Trophoblast cell (in vitro differentiated cells and primary cell): ENCODE measurements around the gene GPR132.

Source experiments
- DNase-seq, 2 donors: peaks; one replicate each; pipeline ENCODE4 v3.0.0-alpha.2; 2016
- H2AFZ ChIP-seq: 2 replicates; pipeline ENCODE4 v1.6.1; 2013; ENCODE audit warnings: low read length, moderate library complexity, mild to moderate bottlenecking; ENCODE audit not compliant: insufficient read depth, poor library complexity
- H2AK5ac ChIP-seq: 2 replicates; pipeline ENCODE4 v1.6.1; 2013; ENCODE audit warnings: mild to moderate bottlenecking, low read length
- H2BK120ac ChIP-seq: 2 replicates; pipeline ENCODE4 v1.6.1; 2013; ENCODE audit warnings: low read length, mild to moderate bottlenecking, moderate library complexity; ENCODE audit not compliant: insufficient read depth, poor library complexity
- H2BK12ac ChIP-seq: 2 replicates; pipeline ENCODE4 v1.6.1; 2013; ENCODE audit warnings: mild to moderate bottlenecking, low read length, moderate library complexity
- H2BK5ac ChIP-seq: 2 replicates; pipeline ENCODE4 v1.6.1; 2013; ENCODE audit warnings: low read length, low read depth, moderate library complexity, mild to moderate bottlenecking; ENCODE audit not compliant: poor library complexity
- H3K14ac ChIP-seq: 2 replicates; pipeline ENCODE4 v1.6.1; 2013; ENCODE audit warnings: mild to moderate bottlenecking, low read length
- H3K18ac ChIP-seq: 2 replicates; pipeline ENCODE4 v1.6.1; 2013; ENCODE audit warnings: mild to moderate bottlenecking, low read length
- H3K23ac ChIP-seq: 2 replicates; pipeline ENCODE4 v1.6.1; 2013; ENCODE audit warnings: low read length
- H3K27ac ChIP-seq: 2 replicates; pipeline ENCODE4 v1.5.1; 2013; ENCODE audit warnings: low read depth, mild to moderate bottlenecking, inconsistent platforms, low read length, moderate library complexity
- H3K27me3 ChIP-seq: 2 replicates; pipeline ENCODE4 v1.6.1; 2013; ENCODE audit warnings: inconsistent platforms, mild to moderate bottlenecking, low read length, moderate library complexity; ENCODE audit not compliant: insufficient read depth
- H3K36me3 ChIP-seq, 2 experiments: 1 replicate in 1 of 2; 2 replicates in 1 of 2; pipeline ENCODE4 v1.6.1; 2013; ENCODE audit warnings: low read length in 2 of 2, mild to moderate bottlenecking in 2 of 2, moderate library complexity in 1 of 2; ENCODE audit not compliant: insufficient read depth in 2 of 2, control insufficient read depth in 1 of 2
- H3K4ac ChIP-seq: 2 replicates; pipeline ENCODE4 v1.6.1; 2013; ENCODE audit warnings: low read depth, mild to moderate bottlenecking, low read length, moderate library complexity
- H3K4me1 ChIP-seq, 2 experiments: 1 replicate in 1 of 2; 2 replicates in 1 of 2; pipeline ENCODE4 v1.6.1; 2013; ENCODE audit warnings: low read length in 2 of 2, mild to moderate bottlenecking in 2 of 2, moderate library complexity in 1 of 2; ENCODE audit not compliant: insufficient read depth in 2 of 2, control insufficient read depth in 1 of 2
- H3K4me2 ChIP-seq: 2 replicates; pipeline ENCODE4 v1.6.1; 2013; ENCODE audit warnings: inconsistent platforms, mild to moderate bottlenecking, low read length, moderate library complexity
- H3K4me3 ChIP-seq: 2 replicates; pipeline ENCODE4 v1.5.1; 2013; ENCODE audit warnings: mild to moderate bottlenecking, low read depth, low read length, inconsistent platforms
- H3K79me1 ChIP-seq: one replicate; pipeline ENCODE4 v1.6.1; 2013; ENCODE audit warnings: low read length
- H3K79me2 ChIP-seq: 2 replicates; pipeline ENCODE4 v1.6.1; 2013; ENCODE audit warnings: low read length, mild to moderate bottlenecking; ENCODE audit not compliant: control insufficient read depth, insufficient read depth, poor library complexity
- H3K9ac ChIP-seq: 2 replicates; pipeline ENCODE4 v1.6.1; 2013; ENCODE audit warnings: mild to moderate bottlenecking, low read length
- H3K9me3 ChIP-seq: 2 replicates; pipeline ENCODE4 v1.6.1; 2013; ENCODE audit warnings: low read depth, mild to moderate bottlenecking, control low read depth, inconsistent platforms, low read length; ENCODE audit not compliant: insufficient read depth
- H4K12ac ChIP-seq: 2 replicates; pipeline ENCODE4 v1.6.1; 2013; ENCODE audit warnings: low read depth, mild to moderate bottlenecking, low read length, moderate library complexity
- H4K8ac ChIP-seq: 2 replicates; pipeline ENCODE4 v1.6.1; 2013; ENCODE audit warnings: low read depth, mild to moderate bottlenecking, low read length, moderate library complexity
- H4K91ac ChIP-seq: one replicate; pipeline ENCODE4 v1.6.1; 2013; ENCODE audit warnings: low read depth, mild to moderate bottlenecking, low read length, moderate library complexity
- WGBS: extraction: QIAGEN DNeasy Blood & Tissue Kit; methylation state at CpG from one replicate; pipeline ENCODE4 v1.1.7; 2013; ENCODE audit warnings: missing lambda C conversion rate; ENCODE audit not compliant: insufficient read length, insufficient coverage; ENCODE audit errors: extremely low coverage; 5-methylcytosine and 5-hydroxymethylcytosine counted together

The GPR132 gene

GRCh38 chr14:105021656-105022275 lies 43.5 kb downstream of the GPR132 start:
- Histone ChIP-seq H3K27me3 (no peaks in the 10 kb centered on the region), H2AFZ (peak overlapping the region; percentile 32), H3K18ac (peak overlapping the region; percentile 19), H3K4me3 (peak overlapping the region; percentile 76), H3K27ac (peak overlapping the region; percentile 85), H2BK12ac (no peak overlapping the region), H3K14ac (peak overlapping the region; percentile 45), H3K23ac (no peak overlapping the region), H3K4me1 (peaks cover 13 to 17% of the 10 kb centered on the region in 2 experiments), H4K12ac (peak overlapping the region; percentile 22), H3K79me2 (peaks cover 24% of the 10 kb centered on the region), H3K9ac (peak overlapping the region; percentile 83), H3K4me2 (peak overlapping the region; percentile 75), H4K91ac (peak overlapping the region; percentile 75), H3K9me3 (peaks cover 2% of the 10 kb centered on the region), H4K8ac (peak overlapping the region; percentile 68), H2BK120ac (no peak overlapping the region), H3K79me1 (peaks cover 13% of the 10 kb centered on the region), H2BK5ac (peak overlapping the region; percentile 37), H2AK5ac (peak overlapping the region; percentile 35), H3K4ac (peak overlapping the region; percentile 16), H3K36me3 (no peaks in the 10 kb centered on the region)
- peak in 1 of 2 donors; percentile 50 for DNase-seq
- WGBS: no CpG with 5 or more reads among the region's 20 CpGs

- H2BK120ac ChIP-seq: peak within 1 kb of the TSS; percentile 62
- H3K4me2 ChIP-seq: peak within 1 kb of the TSS; percentile 84
- peak within 1 kb of the TSS; percentile 59 for H2AK5ac ChIP-seq
- no peak within 1 kb of the TSS for H3K23ac ChIP-seq
- peak within 1 kb of the TSS; percentile 93 for H3K4ac ChIP-seq
- H2BK12ac ChIP-seq: no peak within 1 kb of the TSS
- H4K12ac ChIP-seq: peak within 1 kb of the TSS; percentile 60
- peak within 1 kb of the TSS; percentile 89 for H3K14ac ChIP-seq
- H2AFZ ChIP-seq: peak within 1 kb of the TSS; percentile 38
- DNase-seq: peak; percentile 98 to 99
- H3K4me1 ChIP-seq: peaks cover 13 to 19% of the 10 kb centered on the region in 2 experiments
- peak within 1 kb of the TSS; percentile 93 for H4K8ac ChIP-seq
- peak within 1 kb of the TSS; percentile 55 for H3K18ac ChIP-seq
- H2BK5ac ChIP-seq: peak within 1 kb of the TSS; percentile 77
- peak within 1 kb of the TSS; percentile 92 for H3K4me3 ChIP-seq
- peak within 1 kb of the TSS; percentile 88 for H3K27ac ChIP-seq
- no peaks in the 10 kb centered on the region for H3K27me3 ChIP-seq
- peaks cover 13% of the 10 kb centered on the region for H3K79me1 ChIP-seq
- H3K79me2 ChIP-seq: peaks cover 29% of the 10 kb centered on the region
- peaks cover 2% of the 10 kb centered on the region for H3K9me3 ChIP-seq
- no CpG with 5 or more reads among the region's 115 CpGs for WGBS
- peak within 1 kb of the TSS; percentile 93 for H4K91ac ChIP-seq
- peaks cover 2 to 4% of the 10 kb centered on the region in 2 experiments for H3K36me3 ChIP-seq
- H3K9ac ChIP-seq: peak within 1 kb of the TSS; percentile 96
Measured at GRCh38 chr14:105020815-105021655, 44.2 kb downstream of the GPR132 start, which contains the start of gene CDCA4. Gene CDCA4 (minus strand): TSS chr14:105021083. CDS start chr14:105011929, 9,154 bp downstream.

- Histone ChIP-seq H2BK5ac (peak overlapping the region; percentile 77), H3K79me1 (peaks cover 13% of the 10 kb centered on the region), H3K9ac (peak overlapping the region; percentile 96), H3K27ac (peak overlapping the region; percentile 88), H2AK5ac (peak overlapping the region; percentile 59), H2BK120ac (peak overlapping the region; percentile 62), H4K8ac (peak overlapping the region; percentile 93), H4K91ac (peak overlapping the region; percentile 93), H3K4me3 (peak overlapping the region; percentile 92), H3K4me2 (peak overlapping the region; percentile 84), H3K36me3 (peaks cover 4 to 6% of the 10 kb centered on the region in 2 experiments), H3K23ac (no peak overlapping the region), H3K18ac (peak overlapping the region; percentile 55), H2AFZ (peak overlapping the region; percentile 38), H3K4me1 (peaks cover 17 to 22% of the 10 kb centered on the region in 2 experiments), H3K14ac (peak overlapping the region; percentile 89), H3K27me3 (no peaks in the 10 kb centered on the region), H3K9me3 (peaks cover 2% of the 10 kb centered on the region), H4K12ac (peak overlapping the region; percentile 60), H3K79me2 (peaks cover 37% of the 10 kb centered on the region), H2BK12ac (no peak overlapping the region), H3K4ac (peak overlapping the region; percentile 93)
- DNase-seq: peak; percentile 22 to 58
- no CpG with 5 or more reads among the region's 75 CpGs for WGBS
Measured at GRCh38 chr14:105019861-105020814, 45.1 kb downstream of the GPR132 start.
